Stimulated activated CD4-positive, alpha-beta T cell treated with anti-CD3 and anti-CD28 coated beads, TNF-alpha, amount 100 ng/mL, for 24 hours (primary cell): ENCODE measurements around the gene HECTD1.
"Not testable (repeated sequence)": the region's sequence is repeated elsewhere in the genome, so short reads cannot be mapped to it uniquely, and the experiment has no call there.

Source experiments
- DNase-seq, 3 experiments: peaks; one replicate each; pipeline ENCODE4 v3.0.0-alpha.2; 2020; ENCODE audit warnings: low read depth in 3 of 3

HECTD1 gene

GRCh38 chr14:31194661-31195060 lies 12.9 kb downstream of the HECTD1 start:
- DNase-seq = no peak

GRCh38 chr14:31194095-31194494 lies 13.5 kb downstream of the HECTD1 start:
- no peak for DNase-seq

- not testable (repeated sequence) for DNase-seq
Measured at GRCh38 chr14:31192544-31192943, 15.0 kb downstream of the HECTD1 start.

- no peak for DNase-seq
Measured at GRCh38 chr14:31190717-31191263, 16.8 kb downstream of the HECTD1 start.

- DNase-seq = no peak
Measured at GRCh38 chr14:31190219-31190603, 17.4 kb downstream of the HECTD1 start.

- DNase-seq = no peak
Measured at GRCh38 chr14:31189346-31190218, 18.0 kb downstream of the HECTD1 start.

GRCh38 chr14:31188744-31189143 lies 18.8 kb downstream of the HECTD1 start:
- no peak for DNase-seq

- not testable (repeated sequence) for DNase-seq
Measured at GRCh38 chr14:31182016-31182415, 25.6 kb downstream of the HECTD1 start.

GRCh38 chr14:31181271-31181670 lies 26.3 kb downstream of the HECTD1 start:
- DNase-seq = no peak

- DNase-seq = no peak
Measured at GRCh38 chr14:31180299-31181051, 27.1 kb downstream of the HECTD1 start.

- no peak for DNase-seq
Measured at GRCh38 chr14:31174433-31174832, 33.2 kb downstream of the HECTD1 start.

GRCh38 chr14:31173120-31173837 lies 34.3 kb downstream of the HECTD1 start:
- DNase-seq = no peak

- DNase-seq = no peak
Measured at GRCh38 chr14:31172084-31172483, 35.5 kb downstream of the HECTD1 start.

- DNase-seq = no peak
Measured at GRCh38 chr14:31170411-31170810, 37.2 kb downstream of the HECTD1 start.

GRCh38 chr14:31169877-31170276 lies 37.7 kb downstream of the HECTD1 start:
- no peak for DNase-seq

- no peak for DNase-seq
Measured at GRCh38 chr14:31167032-31167431, 40.6 kb downstream of the HECTD1 start.

GRCh38 chr14:31166271-31166561 lies 41.4 kb downstream of the HECTD1 start:
- DNase-seq = no peak

GRCh38 chr14:31164115-31164514 lies 43.5 kb downstream of the HECTD1 start:
- DNase-seq = no peak

GRCh38 chr14:31162910-31163649 lies 44.5 kb downstream of the HECTD1 start:
- DNase-seq = no peak

GRCh38 chr14:31161274-31161673 lies 46.3 kb downstream of the HECTD1 start:
- DNase-seq = no peak

GRCh38 chr14:31159682-31160296 lies 47.8 kb downstream of the HECTD1 start:
- DNase-seq = no peak
